ENCODE measurements around the gene COP1.

DNA sequence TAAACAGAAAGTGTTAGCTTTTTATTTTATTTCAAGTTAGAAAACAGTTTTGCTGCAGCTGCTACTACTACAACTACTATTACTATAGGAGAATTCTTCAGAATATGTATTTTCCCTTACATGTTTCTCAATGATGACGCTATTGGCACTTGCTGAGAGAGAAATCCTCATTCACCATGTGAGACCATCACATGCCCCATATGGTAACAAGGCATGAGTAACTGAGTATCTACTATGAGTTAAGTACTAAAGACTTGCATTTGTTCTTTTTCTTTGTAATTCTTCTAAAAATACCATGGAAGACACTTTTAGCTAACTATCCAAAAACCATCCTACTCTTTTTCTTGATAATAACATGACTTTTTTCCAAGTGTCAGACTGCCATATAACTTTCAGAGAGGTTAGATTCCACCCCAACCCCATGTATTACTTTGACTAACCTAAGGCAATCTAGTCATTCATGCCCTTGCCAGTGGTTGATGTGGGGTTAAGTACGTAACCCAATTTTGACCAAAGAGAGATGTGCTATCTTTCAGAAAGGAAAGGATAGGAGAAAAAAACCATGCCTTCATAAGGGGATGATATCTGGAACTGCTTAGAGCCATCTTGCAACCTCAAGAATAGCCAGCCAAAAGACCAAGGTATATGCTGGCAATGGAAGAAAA is 42.9 kb downstream of the COP1 start:
- no peak for TF ChIP-seq POLR2A (IDR thresholded peaks at IDR 0.05)
- no peak for TF ChIP-seq POLR2AphosphoS5 (IDR thresholded peaks at IDR 0.05)
- TF ChIP-seq CTCF (IDR thresholded peaks at IDR 0.05): no peak
- no peak for TF ChIP-seq EP300 (IDR thresholded peaks at IDR 0.05)

Data from upper lobe of left lung (tissue), 4 donors.